Fibroblast of skin of back (primary cell): ENCODE results near the gene VDAC2.
"Not testable (repeated sequence)": the region's sequence is repeated elsewhere in the genome, so short reads cannot be mapped to it uniquely, and the experiment has no call there.

Experiments used
- DNase-seq: peaks from one replicate; pipeline ENCODE4 v3.0.0-alpha.2; 2013

The VDAC2 gene

DNA sequence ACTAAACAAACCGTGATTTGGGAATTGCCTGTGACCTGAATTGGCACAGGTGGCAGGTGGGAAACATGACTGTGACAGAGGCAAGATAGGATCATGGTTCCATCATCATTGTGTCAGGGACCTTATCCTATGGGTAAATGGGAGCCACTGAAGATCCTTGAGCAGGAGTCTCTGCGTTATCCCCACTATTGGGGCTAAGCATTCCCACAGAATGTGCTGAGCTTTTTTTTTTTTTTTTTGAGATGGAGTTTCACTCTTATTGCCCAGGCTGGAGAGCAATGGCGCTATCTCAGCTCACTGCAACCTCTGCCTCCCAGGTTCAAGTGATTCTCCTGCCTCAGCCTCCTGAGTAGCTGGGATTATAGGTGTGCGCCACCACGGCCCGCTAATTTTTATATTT lies 10.6 kb upstream of the VDAC2 start:
- not testable (repeated sequence) for DNase-seq

DNA sequence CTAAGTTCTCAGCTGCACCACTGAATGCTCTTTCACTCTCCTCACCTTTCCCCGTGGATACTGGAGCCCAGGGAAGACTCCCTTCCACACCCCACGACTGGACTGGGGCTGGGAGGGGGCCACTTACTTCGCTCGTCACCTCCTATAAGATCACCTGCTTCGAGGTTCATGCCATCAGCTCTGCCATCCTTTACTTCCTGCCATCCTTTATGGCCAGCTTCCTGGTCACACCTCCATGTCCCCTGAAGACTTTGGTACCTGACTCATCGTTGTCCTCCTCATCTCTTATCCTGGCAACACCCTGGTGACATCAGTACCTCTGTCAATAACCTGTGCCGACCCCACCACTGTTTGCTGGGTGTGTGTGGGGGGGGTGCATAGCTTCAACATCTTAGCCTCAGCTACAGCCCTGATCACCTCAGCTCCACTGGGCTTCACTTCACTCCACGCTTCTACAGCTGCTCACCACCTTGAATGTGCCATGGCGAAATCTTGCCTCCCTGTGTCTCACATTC lies 8.7 kb upstream of the VDAC2 start:
- DNase-seq = no peak

DNA sequence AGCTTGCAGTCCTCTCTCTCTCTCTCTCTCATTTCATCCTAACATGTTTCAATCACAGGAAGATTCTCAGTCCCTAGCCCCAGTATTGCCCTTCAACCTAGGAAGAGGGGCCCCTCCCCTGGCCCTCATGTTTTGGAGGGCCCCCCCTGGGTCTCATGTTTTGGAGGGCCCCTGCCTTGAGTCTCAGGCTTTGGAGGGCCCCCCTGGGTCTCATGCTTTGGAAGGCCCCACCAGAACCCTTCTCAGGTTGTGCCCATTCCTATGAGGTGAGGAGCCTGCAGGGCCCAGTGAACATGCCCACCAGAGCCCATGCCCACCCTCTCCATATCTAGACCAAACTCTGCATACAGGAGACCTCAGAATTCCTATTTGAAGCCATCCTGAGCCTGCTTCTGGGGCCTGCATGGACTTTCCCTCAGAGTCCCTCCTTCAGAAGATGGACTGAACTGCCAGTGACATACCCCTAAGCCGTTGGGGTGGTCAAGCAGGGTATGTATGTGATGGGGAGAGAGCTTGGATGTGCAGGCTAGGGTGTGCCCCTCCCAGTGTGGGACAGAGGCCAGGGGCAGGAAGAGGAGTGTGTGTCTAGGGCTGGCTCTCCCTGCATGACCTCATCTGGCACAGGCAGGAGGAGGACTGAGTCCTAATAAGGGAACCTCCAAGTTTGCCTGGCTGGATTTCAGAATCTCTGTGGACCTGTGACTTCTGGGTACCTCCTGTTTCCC lies 8.1 kb upstream of the VDAC2 start:
- DNase-seq = peak; percentile 90

DNA sequence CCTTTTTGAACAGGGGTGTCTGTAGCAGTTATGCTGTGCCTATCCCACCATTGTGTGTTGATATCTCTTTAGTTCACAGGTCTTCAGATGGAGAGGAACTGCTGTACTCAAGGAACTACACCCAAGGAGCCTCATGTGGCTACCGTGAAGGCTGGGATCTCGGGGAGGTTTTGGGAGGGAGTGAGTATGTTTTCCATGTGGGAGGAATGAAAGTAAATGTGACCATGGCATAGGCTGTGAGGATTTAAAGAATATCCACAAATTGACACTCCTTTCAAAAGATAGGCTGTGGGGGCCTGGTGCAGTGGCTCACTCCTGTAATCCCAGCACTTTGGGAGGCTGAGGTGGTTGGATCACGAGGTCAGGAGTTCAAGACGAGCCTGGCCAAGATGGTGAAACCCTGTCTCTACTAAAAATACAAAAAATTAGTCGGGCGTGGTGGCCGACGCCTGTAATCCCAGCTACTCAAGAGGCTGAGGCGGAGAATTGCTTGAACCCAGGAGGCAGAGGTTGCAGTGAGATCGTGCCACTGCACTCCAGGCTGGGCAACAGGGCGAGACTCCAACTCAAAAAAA lies 7.5 kb upstream of the VDAC2 start:
- DNase-seq = not testable (repeated sequence)

DNA sequence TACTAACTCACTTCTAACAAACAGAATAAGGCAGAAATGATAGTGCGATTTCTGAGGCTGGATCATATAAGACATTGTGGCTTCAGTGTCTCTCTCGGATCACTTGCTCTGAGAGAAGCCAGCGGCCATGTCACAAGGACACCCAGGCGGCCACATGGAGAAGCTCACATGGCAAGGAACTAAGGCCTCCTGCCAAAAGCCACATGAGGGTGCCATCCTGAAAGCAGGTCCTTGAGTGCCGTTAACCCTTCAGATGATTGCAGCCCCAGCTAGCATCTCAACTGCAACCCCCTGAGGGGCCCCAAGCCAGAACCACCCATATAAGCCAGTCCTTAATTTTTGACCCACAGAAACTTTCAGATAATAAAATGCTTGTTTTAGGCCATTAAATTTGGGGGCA lies 6.9 kb upstream of the VDAC2 start:
- DNase-seq = no peak

DNA sequence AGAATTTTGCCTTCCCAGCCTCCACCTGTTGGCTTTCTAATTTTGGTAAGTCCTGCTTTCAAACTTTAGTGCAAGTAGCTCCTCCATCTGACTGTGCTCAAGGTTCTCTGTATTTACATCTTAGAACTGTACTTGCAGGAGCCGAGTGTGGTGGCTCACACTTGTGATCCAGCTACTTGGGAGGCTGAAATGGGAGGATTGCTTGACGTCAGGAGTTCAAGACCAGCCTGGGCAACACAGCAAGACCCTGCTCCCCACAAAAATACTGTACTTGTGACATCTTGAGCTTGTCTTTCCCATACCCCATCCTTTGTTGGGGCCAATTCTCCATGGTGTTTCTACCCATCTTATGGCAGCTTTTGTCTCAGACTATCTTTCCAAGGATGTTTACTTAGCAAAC lies 4.7 kb upstream of the VDAC2 start:
- DNase-seq = no peak

DNA sequence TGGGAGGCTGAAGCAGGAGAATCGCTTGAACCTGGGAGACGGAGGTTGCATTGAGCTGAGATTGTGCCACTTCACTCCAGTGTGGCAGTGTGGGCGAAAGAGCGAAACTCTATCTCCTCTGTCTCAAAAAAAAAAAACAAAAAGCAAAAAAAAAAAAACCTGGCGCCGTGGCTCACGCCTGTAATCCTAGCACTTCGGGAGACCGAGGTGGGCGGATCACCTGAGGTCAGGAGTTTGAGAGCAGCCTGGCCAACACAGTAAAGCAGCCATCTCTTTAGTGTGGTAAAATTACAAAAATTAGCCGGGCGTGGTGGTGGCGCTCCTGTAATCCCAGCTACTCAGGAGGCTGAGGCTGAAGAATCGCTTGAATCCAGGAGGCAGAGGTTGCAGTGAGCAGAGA lies 4.0 kb upstream of the VDAC2 start:
- DNase-seq = not testable (repeated sequence)

DNA sequence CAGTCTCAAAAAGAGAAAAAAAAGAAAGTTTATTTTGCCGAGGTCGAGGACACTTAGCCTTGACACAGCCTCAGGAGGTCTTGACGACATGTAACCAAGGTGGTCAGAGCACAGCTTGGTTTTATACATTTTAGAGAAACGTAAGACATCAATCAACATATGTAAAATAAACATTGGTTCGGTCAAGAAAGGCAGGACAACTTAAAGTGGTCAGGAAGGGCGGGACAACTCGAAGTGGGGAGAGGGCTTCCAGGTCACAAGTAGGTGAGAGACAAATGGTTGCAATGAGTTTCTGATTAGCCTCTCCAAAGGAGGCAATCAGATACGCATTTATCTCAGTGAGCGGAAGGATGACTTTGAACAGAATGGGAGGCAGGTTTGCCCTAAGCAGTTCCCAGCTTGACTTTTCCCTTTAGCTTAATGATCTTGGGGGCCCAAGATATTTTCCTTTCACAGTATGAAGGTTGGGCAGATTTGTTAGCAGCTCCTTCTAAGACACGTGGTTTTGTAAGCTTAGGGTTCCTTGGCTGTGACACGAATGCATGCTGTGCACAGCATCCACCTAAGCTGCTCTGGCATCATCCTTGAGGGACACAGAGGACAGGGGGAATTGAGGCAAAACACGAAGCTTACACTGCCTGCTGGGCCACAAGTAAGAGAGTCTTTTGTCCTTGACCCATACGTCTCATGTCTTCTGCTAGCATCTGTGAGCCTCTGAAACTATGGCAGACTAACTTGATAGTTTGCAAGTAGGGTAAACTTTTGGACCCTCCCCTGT lies 3.3 kb upstream of the VDAC2 start:
- no peak for DNase-seq

DNA sequence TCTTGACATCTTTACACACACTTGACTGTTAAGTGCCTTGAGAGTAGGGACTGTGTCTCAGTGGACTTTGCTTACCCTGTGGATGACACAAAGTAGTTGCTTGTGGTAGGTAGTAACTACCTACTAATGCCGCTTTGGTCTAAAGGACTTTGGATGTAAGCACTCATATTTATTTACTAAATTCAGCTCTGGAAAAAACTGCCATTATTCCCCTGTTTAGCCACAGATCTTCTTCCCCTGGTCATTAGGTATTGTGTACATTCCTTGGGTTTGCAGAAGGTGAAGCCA lies 2.8 kb upstream of the VDAC2 start:
- no peak for DNase-seq

DNA sequence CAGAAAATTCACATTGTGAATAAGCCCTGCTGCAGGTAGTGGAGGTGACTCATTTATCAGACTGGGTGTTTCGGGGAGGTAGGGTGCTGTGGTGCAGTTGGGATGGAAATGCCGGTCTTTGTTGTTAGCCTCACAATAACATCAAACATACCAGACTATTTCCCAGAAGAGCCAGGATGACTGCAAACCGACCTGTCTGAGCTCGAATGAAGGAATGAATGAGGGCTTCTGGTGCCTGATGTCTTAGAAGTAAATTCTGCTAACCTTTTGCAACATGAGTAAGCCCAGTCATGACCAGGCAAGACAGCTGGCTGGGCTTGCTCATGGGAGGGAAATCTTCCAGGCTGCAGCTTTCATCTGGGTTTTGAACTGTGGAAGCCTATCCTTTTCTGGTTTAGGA lies 2.4 kb upstream of the VDAC2 start:
- DNase-seq = peak; percentile 49

DNA sequence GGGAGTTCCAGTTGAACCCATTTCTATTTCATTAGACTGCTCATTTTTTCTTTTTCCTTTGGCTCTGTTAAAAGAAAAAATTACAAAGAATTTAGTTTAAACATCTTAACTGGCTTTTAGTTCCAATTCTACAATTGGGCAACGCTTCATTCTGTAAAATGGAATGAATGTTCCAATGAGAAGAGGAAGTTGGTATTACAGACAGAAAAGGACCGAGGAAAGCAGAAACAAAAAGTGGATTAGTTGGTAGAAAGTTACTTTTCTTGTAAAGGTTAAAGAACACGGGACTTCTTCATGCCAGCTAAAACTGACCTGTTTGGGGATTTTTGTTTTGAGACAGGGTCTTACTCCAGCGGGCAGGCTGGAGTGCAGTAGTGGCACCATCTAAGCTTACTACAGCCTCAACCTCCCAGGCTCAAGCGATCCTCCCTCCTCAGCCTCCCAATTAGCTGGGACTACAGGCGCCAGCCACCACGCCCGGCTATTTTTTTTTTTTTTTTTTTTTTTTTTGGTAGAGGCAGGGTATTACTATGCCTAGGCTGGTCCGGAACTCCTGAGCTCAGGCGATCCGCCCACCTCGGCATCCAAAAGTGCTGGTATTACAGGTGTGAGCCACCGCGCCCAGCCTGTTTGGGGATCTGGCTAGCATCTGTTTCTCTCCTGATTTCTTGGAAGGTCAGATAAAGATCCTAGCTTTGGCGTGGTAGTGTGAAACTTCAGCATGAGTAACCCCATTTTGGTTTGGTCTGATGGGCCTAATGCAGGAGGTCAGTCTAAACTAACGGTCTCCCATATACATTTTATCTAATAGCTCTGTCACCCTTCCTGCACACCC lies 1.3 kb upstream of the VDAC2 start:
- no peak for DNase-seq

DNA sequence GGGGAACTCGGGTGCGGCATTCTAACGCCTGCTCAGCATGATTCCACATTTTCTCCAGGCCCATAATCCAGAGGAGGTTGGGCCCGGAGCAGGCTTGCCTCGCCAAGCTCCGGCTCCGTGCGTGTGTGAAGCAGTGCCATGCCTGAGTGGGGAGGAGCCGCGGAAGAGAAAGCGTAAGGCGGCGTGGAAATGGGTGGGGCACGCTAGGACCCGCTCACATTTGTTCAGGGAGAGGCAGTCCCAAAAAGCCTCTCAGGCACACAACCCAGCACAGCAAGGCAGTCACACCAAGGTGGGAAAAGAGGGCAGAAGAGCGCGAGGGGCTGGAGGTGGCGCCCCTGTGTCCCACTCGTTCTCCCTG lies 695 bp upstream of the VDAC2 start:
- peak; percentile 85 for DNase-seq

DNA sequence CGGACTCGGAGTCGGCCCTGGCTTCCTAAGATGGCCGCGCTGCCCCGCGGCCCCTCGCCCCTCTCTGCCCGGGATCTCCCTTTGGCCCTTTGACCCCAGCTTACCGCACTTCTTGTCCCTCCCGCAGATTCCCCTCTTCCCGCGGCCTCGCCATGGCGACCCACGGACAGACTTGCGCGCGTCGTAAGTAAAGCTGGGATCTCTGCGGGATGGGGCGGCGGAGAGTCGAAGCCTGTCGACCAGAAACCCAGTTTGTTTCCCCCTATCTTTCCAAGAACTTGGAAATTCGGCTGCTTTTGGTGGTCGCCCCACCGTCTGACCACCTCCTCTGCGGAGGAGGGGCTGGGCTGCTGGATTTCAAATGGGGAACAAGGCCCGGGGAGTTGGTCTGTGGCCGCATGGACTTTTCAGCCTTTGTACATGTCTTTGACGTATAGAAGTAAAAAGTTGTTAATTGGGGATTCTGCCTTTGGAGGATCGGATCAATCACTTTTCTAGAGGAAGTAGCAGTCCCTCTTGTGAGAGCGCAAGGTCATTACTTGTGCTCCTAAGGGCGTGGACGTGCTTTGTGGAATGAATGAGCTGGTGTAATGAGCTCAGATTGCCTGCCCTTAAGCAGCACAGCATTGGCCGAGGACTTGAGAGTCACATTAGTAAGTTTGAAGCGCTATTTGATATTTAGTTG lies 553 bp downstream of the VDAC2 start:
- DNase-seq = peak; percentile 70

DNA sequence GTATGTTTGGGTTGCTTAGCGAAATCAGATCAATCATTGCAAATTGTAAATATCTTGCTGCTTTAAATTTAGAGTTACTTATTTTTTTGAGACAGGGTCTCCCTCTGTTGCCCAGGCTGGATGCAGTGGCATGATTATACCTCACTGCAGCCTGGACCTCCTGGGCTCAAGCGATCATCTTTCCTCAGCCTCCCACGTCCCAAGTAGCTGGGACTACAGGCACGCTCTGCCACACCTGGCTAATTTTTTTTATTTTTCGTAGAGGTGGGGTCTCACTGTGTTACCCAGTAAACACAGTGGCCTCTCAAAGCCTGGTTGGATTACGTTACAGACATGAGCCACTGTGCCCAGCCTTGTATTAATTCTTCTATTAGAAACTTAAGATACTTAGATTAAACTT lies 1.7 kb downstream of the VDAC2 start:
- no peak for DNase-seq

DNA sequence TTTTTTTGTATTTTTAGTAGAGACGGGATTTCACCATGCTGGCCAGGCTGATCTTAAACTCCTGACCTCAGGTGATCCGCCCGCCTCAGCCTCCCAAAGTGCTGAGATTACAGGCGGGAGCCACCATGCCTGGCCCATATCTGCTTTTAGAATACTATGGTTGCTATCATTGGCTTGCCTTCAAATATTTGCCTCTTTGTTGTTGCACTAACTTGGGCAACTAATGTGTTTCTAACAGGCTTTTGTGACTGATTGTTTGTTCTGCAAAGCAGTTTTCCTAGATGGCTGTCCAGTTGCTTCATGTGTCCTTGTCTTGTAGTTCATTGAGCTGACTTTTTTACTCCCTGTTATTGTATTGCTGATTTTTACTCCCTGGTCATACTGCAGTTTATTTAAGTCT lies 9.7 kb downstream of the VDAC2 start:
- no peak for DNase-seq

DNA sequence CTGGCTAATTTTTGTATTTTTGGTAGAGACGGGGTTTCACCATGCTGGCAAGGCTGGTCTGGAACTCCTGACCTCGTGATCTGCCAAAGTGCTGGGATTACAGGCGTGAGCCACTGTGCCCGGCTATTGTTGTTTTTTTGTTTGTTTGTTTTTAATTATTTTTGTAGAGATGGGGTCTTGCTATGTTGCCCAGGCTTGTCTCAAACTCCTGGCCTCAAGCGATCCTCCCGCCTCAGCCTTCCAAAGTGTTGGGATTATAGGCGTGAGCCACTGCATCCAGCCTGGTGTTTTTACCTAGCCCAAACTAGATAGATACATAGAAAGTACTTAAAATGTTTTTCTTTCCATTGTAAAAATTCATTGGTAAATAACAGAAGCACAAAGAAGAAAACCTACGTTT lies 10.9 kb downstream of the VDAC2 start:
- DNase-seq = not testable (repeated sequence)

DNA sequence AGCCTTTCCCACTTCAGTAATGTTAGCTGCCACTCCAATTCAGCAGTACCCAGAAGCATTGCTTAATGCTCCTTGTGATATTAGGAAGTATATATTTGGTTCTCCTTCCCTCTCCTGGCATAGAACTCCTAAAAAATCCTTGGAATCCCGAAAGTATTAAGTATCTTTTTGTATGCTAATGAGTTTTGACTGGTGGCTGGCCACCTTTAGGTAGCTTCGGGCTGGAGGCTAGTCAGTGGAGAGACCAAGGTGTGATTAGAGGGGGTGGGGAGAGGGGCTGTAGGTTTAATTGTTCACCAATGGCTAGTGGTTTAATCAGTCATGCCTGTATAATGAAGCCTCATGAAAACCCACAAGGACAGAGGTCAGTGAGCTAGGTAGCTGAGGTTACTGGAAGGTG lies 12.9 kb downstream of the VDAC2 start:
- DNase-seq = no peak

DNA sequence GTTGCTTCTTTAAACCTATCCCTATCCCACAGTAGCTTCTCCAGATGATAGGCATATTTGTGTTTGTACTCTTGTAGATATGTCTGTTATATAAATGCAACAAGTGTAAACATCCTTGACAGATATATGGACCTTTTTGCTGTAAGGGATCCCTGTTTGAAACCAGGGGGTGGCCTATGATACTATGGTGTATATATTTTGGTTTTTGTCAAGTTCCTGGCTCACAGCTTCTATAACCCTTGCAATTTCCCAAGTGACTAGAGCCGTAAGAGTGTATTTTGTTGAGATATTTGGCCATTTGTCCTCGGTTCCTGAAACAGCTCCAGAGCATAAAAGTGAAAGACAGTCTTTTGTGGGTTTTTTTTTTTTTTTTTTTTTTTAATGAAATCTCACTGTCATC lies 15.5 kb downstream of the VDAC2 start:
- no peak for DNase-seq

DNA sequence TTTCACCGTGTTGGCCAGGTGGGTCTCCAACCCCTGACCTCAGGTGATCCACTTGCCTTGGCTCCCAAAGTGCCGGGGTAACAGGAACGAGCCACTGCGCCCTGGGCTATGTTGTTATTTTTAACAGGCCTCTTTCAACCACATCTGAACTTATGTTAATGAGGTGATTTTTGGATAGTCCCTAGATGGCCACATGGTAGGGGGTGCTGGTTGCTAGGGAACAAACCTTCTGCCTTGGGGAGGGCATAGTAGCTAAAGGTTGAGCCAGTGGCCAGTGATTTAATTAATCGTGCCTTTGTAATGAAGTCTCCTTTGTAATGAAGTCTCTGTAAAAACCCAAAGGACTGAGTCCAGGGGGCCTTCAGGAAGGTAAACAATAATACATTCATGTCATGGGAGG lies 16.1 kb downstream of the VDAC2 start:
- DNase-seq = no peak

DNA sequence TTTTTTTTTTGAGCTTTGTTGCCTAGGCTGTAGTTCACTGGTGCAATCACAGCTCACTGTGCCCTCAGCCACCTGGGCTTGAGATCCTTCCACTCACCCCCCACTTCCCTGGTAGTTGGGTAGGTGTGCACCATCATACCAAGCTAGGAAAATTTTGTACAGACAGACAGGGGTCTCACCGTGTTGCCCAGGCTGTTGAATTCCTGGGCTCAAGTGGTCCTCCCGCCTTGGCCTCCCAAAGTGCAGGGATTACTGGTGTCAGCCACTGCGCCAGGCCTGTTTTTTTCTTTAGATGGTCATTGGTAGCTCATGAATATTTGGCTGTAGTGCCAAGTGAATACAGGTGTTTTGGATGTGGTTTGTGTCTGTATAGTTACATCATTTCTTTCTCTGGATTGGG lies 17.7 kb downstream of the VDAC2 start:
- DNase-seq = no peak

DNA sequence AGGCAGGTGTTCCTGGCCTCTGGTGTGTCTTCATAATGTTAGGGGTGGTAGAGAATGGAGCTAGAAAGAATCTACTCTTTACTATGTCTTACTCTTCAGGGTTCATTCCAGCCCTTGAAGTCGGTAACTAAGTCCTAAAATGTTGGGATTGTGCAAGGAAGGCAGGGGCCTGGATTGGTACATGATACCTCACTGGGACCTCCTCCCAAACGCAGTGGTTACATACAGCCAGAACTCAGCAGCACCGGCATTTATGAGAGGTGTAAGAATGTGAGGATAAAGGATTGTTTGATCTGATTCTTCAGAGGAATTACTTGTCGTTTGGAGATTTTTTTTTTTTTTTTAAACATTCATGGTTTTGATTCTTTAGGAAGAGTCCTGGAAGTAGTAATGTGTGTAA lies 18.2 kb downstream of the VDAC2 start:
- no peak for DNase-seq

DNA sequence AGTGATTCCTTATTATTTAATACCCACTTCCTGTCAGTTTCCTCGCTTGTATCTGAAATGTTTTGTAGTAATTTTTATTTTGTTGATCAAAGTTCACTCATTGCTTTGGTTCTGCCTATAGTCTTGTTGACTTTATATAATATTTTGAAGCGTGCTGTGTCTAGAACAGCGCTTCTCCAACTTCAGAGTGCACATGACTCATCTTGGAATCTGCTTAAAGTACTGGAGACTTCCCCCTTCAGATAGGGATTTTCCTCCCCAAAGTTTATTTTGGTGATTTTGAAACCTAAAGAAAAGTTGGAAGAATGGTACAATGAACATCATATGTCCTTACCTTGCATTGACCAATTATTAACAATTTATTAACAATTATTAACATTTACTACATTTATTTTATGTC lies 19.4 kb downstream of the VDAC2 start:
- peak; percentile 66 for DNase-seq

DNA sequence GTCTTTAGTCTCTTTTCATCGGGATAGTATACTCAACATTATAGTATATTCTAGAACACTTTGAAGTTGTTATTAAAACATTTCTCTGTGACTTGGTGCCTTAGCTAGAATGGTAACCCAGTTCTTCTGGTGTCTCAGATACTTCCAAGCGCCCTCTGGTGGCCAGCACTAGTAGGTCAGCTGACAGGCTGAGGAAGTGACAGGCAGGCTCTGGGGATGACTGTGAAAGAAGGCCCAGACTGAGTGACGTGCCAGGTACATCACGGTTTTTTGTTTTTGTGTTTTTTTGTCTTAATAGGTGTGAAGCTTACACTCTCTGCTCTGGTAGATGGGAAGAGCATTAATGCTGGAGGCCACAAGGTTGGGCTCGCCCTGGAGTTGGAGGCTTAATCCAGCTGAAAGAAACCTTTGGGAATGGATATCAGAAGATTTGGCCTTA lies 20.0 kb downstream of the VDAC2 start:
- DNase-seq = peak; percentile 86
